Body of pancreas (tissue), 4 donors: ENCODE data around the gene APOBEC3B. TPM values are rescaled to one million over a fixed set of nuclear protein-coding genes. Genes with fewer than 3 reads are reported as not detected.
"Not testable (repeated sequence)": the region's sequence is repeated elsewhere in the genome, so short reads cannot be mapped to it uniquely, and the experiment has no call there.

Source experiments
- ATAC-seq: fragments of 150-250 bp; one replicate; pipeline ENCODE4 v1.9.1; 2016
- DNase-seq, 4 donors: peaks; one replicate each; pipeline ENCODE4 v3.0.0-alpha.2; 2019
- H3K27ac ChIP-seq, 4 donors: fragments of 200-600 bp; sonication (generic); 1 replicate in 3 of 4; 2 replicates in 1 of 4; pipeline versions ENCODE4 v1.5.1 to v1.6.1; 2016 to 2019; ENCODE audit warnings: mild to moderate bottlenecking in 1 of 4, mixed read lengths in 1 of 4, moderate library complexity in 1 of 4
- H3K27me3 ChIP-seq, 2 donors: fragments of 200-600 bp; sonication (generic); one replicate each; pipeline ENCODE4 v1.6.0; 2016; ENCODE audit warnings: mild to moderate bottlenecking in 1 of 2
- H3K36me3 ChIP-seq, 2 donors: fragments of 200-600 bp; sonication (generic); replicated peaks in 1 of 2; 2 replicates each; pipeline ENCODE4 v1.5.1; 2016; ENCODE audit warnings: low read depth in 2 of 2; ENCODE audit not compliant: insufficient read depth in 1 of 2
- H3K4me1 ChIP-seq: fragments of 200-600 bp; sonication (generic); one replicate; pipeline ENCODE4 v1.6.0; 2016
- H3K4me3 ChIP-seq, 2 donors: fragments of 200-600 bp; sonication (generic); 1 replicate in 1 of 2; 2 replicates in 1 of 2; pipeline ENCODE4 v1.5.1; 2016 to 2019
- H3K9me3 ChIP-seq, 3 donors: fragments of 200-600 bp; sonication (generic); 1 replicate in 2 of 3; 2 replicates in 1 of 3; pipeline ENCODE4 v1.5.1; 2016
- POLR2A ChIP-seq, 3 donors: fragments of 450-650 bp; IDR thresholded peaks; one replicate each; pipeline ENCODE4 v1.6.1; 2016; ENCODE audit warnings: antibody characterized with exemption in 3 of 3, mild to moderate bottlenecking in 2 of 3
- WGBS, 2 donors: methylation state at CpG; one replicate each; pipeline ENCODE4 v1.1.5; 2017; 5-methylcytosine and 5-hydroxymethylcytosine counted together
- intact Hi-C: fragments of 100-400 bp; cut with DNase I; formaldehyde crosslinking; loops from one replicate; pipeline ENCODE4 v1.15.1; 2023
- total RNA-seq, 2 donors: library from RNA; depleted of rRNA; stranded (reverse); fragments of >200 nt; gene quantifications; one replicate each; pipeline ENCODE4 v1.1.0, GENCODE V29; 2016
- TF ChIP-seq, protein P1 (sequence below), 7 experiments: fragments of 450-650 bp in 4 of 7; fragments of 200-600 bp in 3 of 7; sonication (generic) in 3 of 7; IDR thresholded peaks; one replicate each; pipeline ENCODE4 v1.5.1; 2016 to 2019; ENCODE audit warnings: antibody characterized with exemption in 7 of 7

The APOBEC3B gene
- total RNA-seq, 2 donors from 2014 or later, result 2.1 TPM; not detected in 1

GRCh38 chr22:39013942-39014722 lies 32.0 kb downstream of the APOBEC3B start, which contains the start of gene APOBEC3C:
TSS of gene APOBEC3C (plus strand) at chr22:39014257. CDS start at chr22:39014363, 106 bp downstream.
- Histone ChIP-seq H3K27ac (peak within 1 kb of the TSS; percentile 71 to 82 (median 76)), H3K36me3 (no peaks in the 10 kb centered on the region), H3K9me3 (no peaks in the 10 kb centered on the region), H3K4me3 (no peak within 1 kb of the TSS), H3K4me1 (peaks cover 6% of the 10 kb centered on the region), H3K27me3 (no peaks in the 10 kb centered on the region)
- intact Hi-C loops, result no loop called here
- ATAC-seq (peak; percentile 89), DNase-seq (peak; percentile 53 to 84 (median 68))
- TF ChIP-seq, protein P1, sequence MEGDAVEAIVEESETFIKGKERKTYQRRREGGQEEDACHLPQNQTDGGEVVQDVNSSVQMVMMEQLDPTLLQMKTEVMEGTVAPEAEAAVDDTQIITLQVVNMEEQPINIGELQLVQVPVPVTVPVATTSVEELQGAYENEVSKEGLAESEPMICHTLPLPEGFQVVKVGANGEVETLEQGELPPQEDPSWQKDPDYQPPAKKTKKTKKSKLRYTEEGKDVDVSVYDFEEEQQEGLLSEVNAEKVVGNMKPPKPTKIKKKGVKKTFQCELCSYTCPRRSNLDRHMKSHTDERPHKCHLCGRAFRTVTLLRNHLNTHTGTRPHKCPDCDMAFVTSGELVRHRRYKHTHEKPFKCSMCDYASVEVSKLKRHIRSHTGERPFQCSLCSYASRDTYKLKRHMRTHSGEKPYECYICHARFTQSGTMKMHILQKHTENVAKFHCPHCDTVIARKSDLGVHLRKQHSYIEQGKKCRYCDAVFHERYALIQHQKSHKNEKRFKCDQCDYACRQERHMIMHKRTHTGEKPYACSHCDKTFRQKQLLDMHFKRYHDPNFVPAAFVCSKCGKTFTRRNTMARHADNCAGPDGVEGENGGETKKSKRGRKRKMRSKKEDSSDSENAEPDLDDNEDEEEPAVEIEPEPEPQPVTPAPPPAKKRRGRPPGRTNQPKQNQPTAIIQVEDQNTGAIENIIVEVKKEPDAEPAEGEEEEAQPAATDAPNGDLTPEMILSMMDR (IDR thresholded peaks at IDR 0.05), result no peak
- TF ChIP-seq POLR2A (IDR thresholded peaks at IDR 0.05), result peak in 2 of 3 donors; percentile 61 to 75
- 34 to 45% methylated on average over 17 to 18 of the region's 18 CpGs for WGBS, 2 donors

DNA sequence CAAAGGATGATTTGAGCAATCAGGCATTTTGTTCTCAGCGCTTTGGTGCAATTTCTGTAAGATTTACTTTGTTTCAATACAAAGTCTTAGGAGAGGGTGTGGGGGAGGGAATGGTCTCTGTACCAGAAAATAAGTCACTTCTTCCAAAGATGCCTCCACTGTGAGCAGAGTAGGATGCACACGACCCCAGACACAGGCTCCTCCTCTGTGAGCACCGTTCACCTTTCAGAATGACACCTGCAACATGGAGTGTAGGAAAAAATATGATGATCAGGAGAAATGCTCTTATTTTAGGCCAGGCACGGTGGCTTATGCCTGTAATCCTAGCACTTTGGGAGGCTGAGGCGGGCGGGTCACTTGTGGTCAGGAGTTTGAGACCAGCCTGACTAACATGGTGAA lies 32.6 kb downstream of the APOBEC3B start:
- intact Hi-C loops, H3K27me3 ChIP-seq, H3K36me3 ChIP-seq, H3K4me1 ChIP-seq, H3K4me3 ChIP-seq, H3K9me3 ChIP-seq, DNase-seq, ATAC-seq: not testable (repeated sequence)
- 57 to 59% methylated on average over 6 of the region's 6 CpGs for WGBS, 2 donors
- peak overlapping the region in 3 of 4 donors; percentile 71 to 80 (median 73) for H3K27ac ChIP-seq

GRCh38 chr22:39016592-39016991 lies 34.4 kb downstream of the APOBEC3B start:
- peaks cover 6% of the 10 kb centered on the region for H3K4me1 ChIP-seq
- intact Hi-C loops, result no loop called here
- H3K36me3 ChIP-seq, result no peaks in the 10 kb centered on the region
- H3K27ac ChIP-seq, result no peak overlapping the region
- H3K4me3 ChIP-seq, result no peak overlapping the region
- no peak for TF ChIP-seq POLR2A (IDR thresholded peaks at IDR 0.05)
- TF ChIP-seq, protein P1 (IDR thresholded peaks at IDR 0.05), result no peak
- no peaks in the 10 kb centered on the region for H3K27me3 ChIP-seq
- DNase-seq (no peak), ATAC-seq (no peak)
- no peaks in the 10 kb centered on the region for H3K9me3 ChIP-seq
- 81 to 94% methylated on average over 12 to 13 of the region's 13 CpGs for WGBS, 2 donors

- WGBS, 2 donors, result 79 to 81% methylated on average over 18 of the region's 18 CpGs
- DNase-seq (no peak), ATAC-seq (no peak)
- Histone ChIP-seq H3K36me3 (no peaks in the 10 kb centered on the region), H3K27ac (no peak overlapping the region), H3K4me3 (no peak overlapping the region), H3K4me1 (peaks cover 6% of the 10 kb centered on the region), H3K9me3 (no peaks in the 10 kb centered on the region), H3K27me3 (no peaks in the 10 kb centered on the region)
- no peak for TF ChIP-seq POLR2A (IDR thresholded peaks at IDR 0.05)
- TF ChIP-seq, protein P1 (IDR thresholded peaks at IDR 0.05), result no peak
- intact Hi-C loops, result no loop called here
Observed at GRCh38 chr22:39017596-39018365, 35.6 kb downstream of the APOBEC3B start.

DNA sequence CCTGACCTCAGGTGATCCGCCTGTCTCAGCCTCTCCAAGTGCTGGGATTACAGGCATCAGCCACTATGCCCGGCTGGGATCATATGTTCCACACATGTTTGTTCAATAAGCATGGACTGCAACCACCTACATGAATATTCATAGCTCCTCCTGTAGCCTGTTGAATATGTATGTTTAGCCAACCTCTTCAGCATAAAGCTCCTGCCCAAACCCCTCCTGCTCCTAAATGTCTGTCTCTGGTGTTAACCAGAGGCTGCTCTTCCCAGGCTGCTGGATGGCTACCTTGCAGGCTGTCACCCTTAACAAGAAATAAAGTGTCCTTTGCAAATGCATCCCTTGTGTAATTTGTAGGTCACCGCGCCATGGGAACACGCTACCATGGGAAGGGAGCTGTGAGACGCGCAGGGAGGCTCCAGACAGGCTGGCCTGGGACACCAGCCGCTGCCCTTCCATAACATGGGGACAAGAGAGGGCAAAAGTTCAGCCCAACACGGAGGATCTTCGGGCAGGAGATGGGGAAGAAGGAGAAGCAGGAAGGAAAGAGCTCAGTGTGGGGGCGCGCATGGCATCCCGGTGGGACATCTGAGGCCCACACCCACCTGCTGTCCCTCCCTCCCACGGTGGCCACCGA lies 38.0 kb downstream of the APOBEC3B start:
- H3K4me3 ChIP-seq, H3K9me3 ChIP-seq, H3K27me3 ChIP-seq, intact Hi-C loops, DNase-seq, H3K4me1 ChIP-seq, H3K36me3 ChIP-seq: not testable (repeated sequence)
- peak overlapping the region in 3 of 4 donors; percentile 54 to 77 (median 73) for H3K27ac ChIP-seq
- ATAC-seq, result peak; percentile 4
- 67 to 73% methylated on average over 13 to 15 of the region's 15 CpGs for WGBS, 2 donors
